Keratinocyte (primary cell): ENCODE results near the gene KIRREL2. TPM values are rescaled to one million over a fixed set of nuclear protein-coding genes. Genes with fewer than 3 reads are reported as not detected.

Source experiments
- DNase-seq: peaks from one replicate; pipeline ENCODE4 v3.0.0-alpha.2; 2011; ENCODE audit warnings: low read depth, missing footprints, low spot score
- FAIRE-seq: peaks from 2 replicates; lab custom pipeline; 2011; peaks lifted over from hg19 to GRCh38; lab: Jason Lieb, UNC
- H2AFZ ChIP-seq: 2 replicates; pipeline ENCODE4 v1.6.0; 2012; ENCODE audit warnings: low read length, control low read depth, inconsistent platforms; ENCODE audit not compliant: control insufficient read depth
- H3K27ac ChIP-seq: 2 replicates; pipeline ENCODE4 v1.5.1; 2011; ENCODE audit warnings: low read length; ENCODE audit not compliant: control insufficient read depth, insufficient read depth
- H3K27me3 ChIP-seq: 3 replicates; pipeline ENCODE4 v1.6.0; 2011; ENCODE audit warnings: low read length; ENCODE audit not compliant: control insufficient read depth, insufficient read depth; ENCODE audit errors: extremely low read depth
- H3K36me3 ChIP-seq, 2 experiments: 2 replicates in 1 of 2; 3 replicates in 1 of 2; pipeline ENCODE4 v1.5.1; 2011; ENCODE audit warnings: low read length in 2 of 2, mild to moderate bottlenecking in 1 of 2; ENCODE audit not compliant: control insufficient read depth in 2 of 2, insufficient read depth in 2 of 2; ENCODE audit errors: extremely low read depth in 1 of 2
- H3K4me1 ChIP-seq: 3 replicates; pipeline ENCODE4 v1.5.1; 2011; ENCODE audit warnings: low read length; ENCODE audit not compliant: control insufficient read depth, insufficient read depth; ENCODE audit errors: extremely low read depth
- H3K4me2 ChIP-seq: 3 replicates; pipeline ENCODE4 v1.6.0; 2011; ENCODE audit warnings: low read depth, low read length; ENCODE audit not compliant: control insufficient read depth, insufficient read depth; ENCODE audit errors: extremely low read depth
- H3K4me3 ChIP-seq, 3 experiments: fragments of 200-600 bp in 1 of 3; sonication (generic) in 1 of 3; 2 replicates in 2 of 3; 3 replicates in 1 of 3; pipeline ENCODE4 v1.5.1; 2011 to 2016; ENCODE audit warnings: low read length in 3 of 3, mild to moderate bottlenecking in 3 of 3, control low read depth in 2 of 3, inconsistent platforms in 1 of 3, low read depth in 1 of 3, mixed read lengths in 1 of 3, mixed run types in 1 of 3, moderate library complexity in 1 of 3; ENCODE audit not compliant: control insufficient read depth in 2 of 3, insufficient read depth in 2 of 3; ENCODE audit errors: extremely low read depth in 1 of 3
- H3K79me2 ChIP-seq: 2 replicates; pipeline ENCODE4 v1.6.0; 2012; ENCODE audit warnings: low read length; ENCODE audit not compliant: control insufficient read depth, insufficient read depth
- H3K9ac ChIP-seq: 3 replicates; pipeline ENCODE4 v1.6.0; 2011; ENCODE audit warnings: low read length; ENCODE audit not compliant: control insufficient read depth, insufficient read depth; ENCODE audit errors: extremely low read depth
- H3K9me1 ChIP-seq: 3 replicates; pipeline ENCODE4 v1.6.0; 2011; ENCODE audit warnings: low read length; ENCODE audit not compliant: control insufficient read depth, insufficient read depth; ENCODE audit errors: extremely low read depth
- H3K9me3 ChIP-seq: 2 replicates; pipeline ENCODE4 v1.5.1; 2012; ENCODE audit warnings: low read depth, low read length; ENCODE audit not compliant: control insufficient read depth
- H4K20me1 ChIP-seq: 3 replicates; pipeline ENCODE4 v1.6.0; 2011; ENCODE audit warnings: low read length; ENCODE audit not compliant: control insufficient read depth, insufficient read depth; ENCODE audit errors: extremely low read depth
- EZH2 ChIP-seq: IDR thresholded peaks from one replicate; pipeline ENCODE4 v1.6.1; 2012; ENCODE audit warnings: inconsistent platforms, mild to moderate bottlenecking, low read length, moderate library complexity
- dilution Hi-C: fragments of 300-500 bp; cut with MboI; formaldehyde crosslinking; loops from one replicate; pipeline ENCODE4 v1.7.0; 2020; ENCODE audit warnings: low sequenced_read_pairs; ENCODE audit not compliant: extremely low pct_ligation_motif_present
- polyA plus RNA-seq, 5 experiments: library from polyadenylated mRNA; depleted of rRNA in 3 of 5; stranded (reverse) in 3 of 5; stranded (forward) in 1 of 5; unstranded in 1 of 5; fragments of >200 nt; gene quantifications; 1 replicate in 1 of 5; 2 replicates in 3 of 5; 3 replicates in 1 of 5; pipeline versions ENCODE4 v1.2.1 to v1.2.3, GENCODE V29; 2011 to 2012; ENCODE audit warnings: missing spikeins in 2 of 5, low read depth in 1 of 5, low replicate concordance in 1 of 5
- small RNA-seq, 3 experiments: library from RNA; depleted of rRNA; stranded (forward); fragments of <200 nt; gene quantifications; one replicate each; pipeline ENCODE3, GENCODE V24; 2012; ENCODE audit warnings: low read depth in 3 of 3, low replicate concordance in 1 of 3; ENCODE audit not compliant: insufficient read length in 3 of 3
- TF ChIP-seq, protein P1 (sequence below), 3 experiments: IDR thresholded peaks in 1 of 3; conservative IDR thresholded peaks in 1 of 3; optimal IDR thresholded peaks in 1 of 3; 2 replicates in 2 of 3; 3 replicates in 1 of 3; pipeline versions ENCODE3 to v1.5.1; 2011; ENCODE audit warnings: low read length in 3 of 3, mild to moderate bottlenecking in 3 of 3, moderate library complexity in 2 of 3, control low read depth in 1 of 3, inconsistent platforms in 1 of 3; ENCODE audit not compliant: insufficient read depth in 2 of 3; ENCODE audit errors: extremely low read depth in 1 of 3

Gene KIRREL2
- polyA plus RNA-seq, 1 donor (not counting 4 experiments of a cell fraction or from before 2014, with no cell fraction given), result not detected

DNA sequence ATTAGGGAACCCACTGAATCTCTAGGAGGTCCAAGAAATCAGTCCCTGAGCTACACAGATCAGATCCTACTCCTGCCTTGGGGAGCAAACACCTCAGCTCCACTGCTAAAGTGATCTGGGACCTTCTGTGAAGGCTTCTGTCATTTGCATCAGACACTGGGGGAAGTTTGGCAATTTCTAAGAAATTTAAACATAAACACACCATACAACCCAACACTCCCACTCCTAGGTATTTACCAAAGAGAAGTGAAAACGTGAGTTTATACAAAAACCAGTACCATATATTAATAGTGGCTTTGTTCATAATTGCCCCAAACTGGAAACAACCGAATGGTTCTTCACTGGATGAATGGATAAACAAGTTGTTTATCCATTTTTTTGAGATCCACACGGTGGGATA, 58.7 kb downstream of the KIRREL2 start:
- no peaks in the 10 kb centered on the region for H3K79me2 ChIP-seq
- no peak overlapping the region for H3K4me3 ChIP-seq
- no peaks in the 10 kb centered on the region for H3K9me3 ChIP-seq
- H3K4me1 ChIP-seq, result no peaks in the 10 kb centered on the region
- no peaks in the 10 kb centered on the region for H3K9me1 ChIP-seq
- H3K9ac ChIP-seq, result no peak overlapping the region
- no peaks in the 10 kb centered on the region for H3K27me3 ChIP-seq
- H3K27ac ChIP-seq, result no peak overlapping the region
- no peaks in the 10 kb centered on the region for H3K36me3 ChIP-seq
- no peak overlapping the region for H3K4me2 ChIP-seq
- no peak overlapping the region for H2AFZ ChIP-seq
- no peaks in the 10 kb centered on the region for H4K20me1 ChIP-seq
- DNase-seq, result no peak
- TF ChIP-seq, protein P1, sequence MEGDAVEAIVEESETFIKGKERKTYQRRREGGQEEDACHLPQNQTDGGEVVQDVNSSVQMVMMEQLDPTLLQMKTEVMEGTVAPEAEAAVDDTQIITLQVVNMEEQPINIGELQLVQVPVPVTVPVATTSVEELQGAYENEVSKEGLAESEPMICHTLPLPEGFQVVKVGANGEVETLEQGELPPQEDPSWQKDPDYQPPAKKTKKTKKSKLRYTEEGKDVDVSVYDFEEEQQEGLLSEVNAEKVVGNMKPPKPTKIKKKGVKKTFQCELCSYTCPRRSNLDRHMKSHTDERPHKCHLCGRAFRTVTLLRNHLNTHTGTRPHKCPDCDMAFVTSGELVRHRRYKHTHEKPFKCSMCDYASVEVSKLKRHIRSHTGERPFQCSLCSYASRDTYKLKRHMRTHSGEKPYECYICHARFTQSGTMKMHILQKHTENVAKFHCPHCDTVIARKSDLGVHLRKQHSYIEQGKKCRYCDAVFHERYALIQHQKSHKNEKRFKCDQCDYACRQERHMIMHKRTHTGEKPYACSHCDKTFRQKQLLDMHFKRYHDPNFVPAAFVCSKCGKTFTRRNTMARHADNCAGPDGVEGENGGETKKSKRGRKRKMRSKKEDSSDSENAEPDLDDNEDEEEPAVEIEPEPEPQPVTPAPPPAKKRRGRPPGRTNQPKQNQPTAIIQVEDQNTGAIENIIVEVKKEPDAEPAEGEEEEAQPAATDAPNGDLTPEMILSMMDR (optimal IDR thresholded peaks at IDR 0.05 in 1 of 3, IDR thresholded peaks at IDR 0.05 in 1 of 3, conservative IDR thresholded peaks at IDR 0.05 in 1 of 3; ENCODE audit: extremely low read depth in 1 of 3, insufficient read depth in 2 of 3, low read length in 3 of 3), result no peak
- no peak for TF ChIP-seq EZH2
- dilution Hi-C loops, result no loop called here
- no peak for FAIRE-seq

Small RNAs within 50 kb of the gene (small RNA-seq; reads per million reads assigned to genes)
- 0 reads per million in 3 experiments for gene RN7SL402P

Other genes starting within 250 kb of the KIRREL2 start
- 3.1 to 3.7 TPM (median 3.5 TPM) in 3 replicates for gene HAUS5, start 244.2 kb upstream of the KIRREL2 start, polyA plus RNA-seq
- 29.8 to 40.8 TPM (median 30.4 TPM) in 3 replicates for gene RBM42, start 227.9 kb upstream of the KIRREL2 start, polyA plus RNA-seq
- 0.14 to 0.99 TPM (median 0.43 TPM) in 3 replicates for gene ETV2, start 215.2 kb upstream of the KIRREL2 start, polyA plus RNA-seq
- gene COX6B1, start 208.6 kb upstream of the KIRREL2 start, polyA plus RNA-seq, result 509 to 705 TPM (median 560 TPM) in 3 replicates
- 0.05 to 0.15 TPM (median 0.09 TPM) in 3 replicates for gene UPK1A, start 190.4 kb upstream of the KIRREL2 start, polyA plus RNA-seq
- gene ZBTB32, start 152.4 kb upstream of the KIRREL2 start, polyA plus RNA-seq, result not detected in 3 replicates
- gene KMT2B, start 138.9 kb upstream of the KIRREL2 start, polyA plus RNA-seq, result 7.7 to 16.7 TPM (median 8.8 TPM) in 3 replicates
- gene IGFLR1, start 114.5 kb upstream of the KIRREL2 start, polyA plus RNA-seq, result 0.27 to 1.2 TPM (median 0.34 TPM) in 3 replicates
- gene U2AF1L4, start 111.5 kb upstream of the KIRREL2 start, polyA plus RNA-seq, result 8.9 to 14.7 TPM (median 11.4 TPM) in 3 replicates
- gene PSENEN, start 111.3 kb upstream of the KIRREL2 start, polyA plus RNA-seq, result 36.2 to 53.8 TPM (median 49.7 TPM) in 3 replicates
- gene LIN37, start 108.3 kb upstream of the KIRREL2 start, polyA plus RNA-seq, result 6.7 to 11.8 TPM (median 9.2 TPM) in 3 replicates
- not detected in 3 replicates for gene HSPB6, start 99.9 kb upstream of the KIRREL2 start, polyA plus RNA-seq
- gene PROSER3, start 98.7 kb upstream of the KIRREL2 start, polyA plus RNA-seq, result 5.3 to 15.5 TPM (median 5.5 TPM) in 3 replicates
- 0.23 to 0.93 TPM (median 0.49 TPM) in 3 replicates for gene ARHGAP33, start 81.3 kb upstream of the KIRREL2 start, polyA plus RNA-seq
- not detected in 3 replicates for gene PRODH2, start 44.1 kb upstream of the KIRREL2 start, polyA plus RNA-seq
- gene NPHS1, start 4.4 kb upstream of the KIRREL2 start, polyA plus RNA-seq, result not detected in 3 replicates
- gene APLP1, start 11.7 kb downstream of the KIRREL2 start, polyA plus RNA-seq, result 0.50 to 0.95 TPM (median 0.66 TPM) in 3 replicates
- 3.9 to 6.0 TPM (median 5.0 TPM) in 3 replicates for gene NFKBID, start 43.6 kb downstream of the KIRREL2 start, polyA plus RNA-seq
- gene HCST, start 45.6 kb downstream of the KIRREL2 start, polyA plus RNA-seq, result 0.19 to 0.30 TPM (median 0.25 TPM) in 3 replicates
- gene TYROBP, start 51.4 kb downstream of the KIRREL2 start, polyA plus RNA-seq, result not detected in 3 replicates
- 0.73 to 6.1 TPM (median 0.90 TPM) in 3 replicates for gene LRFN3, start 79.5 kb downstream of the KIRREL2 start, polyA plus RNA-seq
- 7.3 to 11.9 TPM (median 8.0 TPM) in 3 replicates for gene SDHAF1, start 138.3 kb downstream of the KIRREL2 start, polyA plus RNA-seq
- 0.19 to 0.72 TPM (median 0.28 TPM) in 3 replicates for gene SYNE4, start 151.9 kb downstream of the KIRREL2 start, polyA plus RNA-seq
- 27.8 to 37.1 TPM (median 36.7 TPM) in 3 replicates for gene ALKBH6, start 157.3 kb downstream of the KIRREL2 start, polyA plus RNA-seq
- 0.38 to 0.76 TPM (median 0.63 TPM) in 3 replicates for gene CLIP3, start 176.0 kb downstream of the KIRREL2 start, polyA plus RNA-seq
- 1.4 to 3.6 TPM (median 1.8 TPM) in 3 replicates for gene THAP8, start 197.4 kb downstream of the KIRREL2 start, polyA plus RNA-seq
- 0.98 to 3.7 TPM (median 2.3 TPM) in 3 replicates for gene WDR62, start 198.0 kb downstream of the KIRREL2 start, polyA plus RNA-seq